Pulmonary artery endothelial cell (primary cell): ENCODE data around the gene TAS1R3. TPM values are rescaled to one million over a fixed set of nuclear protein-coding genes. Genes with fewer than 3 reads are reported as not detected.
A peak's percentile ranks its signal among the peaks of the same experiment; 100 is the strongest.
"Not testable (repeated sequence)": the region's sequence is repeated elsewhere in the genome, so short reads cannot be mapped to it uniquely, and the experiment has no call there.

ENCODE experiments used
- DNase-seq: peaks from one replicate; pipeline ENCODE4 v3.0.0-alpha.2; 2011; ENCODE audit warnings: low read depth, low spot score
- total RNA-seq: library from RNA; depleted of rRNA; stranded (reverse); fragments of >200 nt; gene quantifications from 2 replicates; pipeline ENCODE4 v1.2.3, GENCODE V29; 2014

Gene TAS1R3
- total RNA-seq, 1 donor from 2014 or later: 0.13 TPM

DNA sequence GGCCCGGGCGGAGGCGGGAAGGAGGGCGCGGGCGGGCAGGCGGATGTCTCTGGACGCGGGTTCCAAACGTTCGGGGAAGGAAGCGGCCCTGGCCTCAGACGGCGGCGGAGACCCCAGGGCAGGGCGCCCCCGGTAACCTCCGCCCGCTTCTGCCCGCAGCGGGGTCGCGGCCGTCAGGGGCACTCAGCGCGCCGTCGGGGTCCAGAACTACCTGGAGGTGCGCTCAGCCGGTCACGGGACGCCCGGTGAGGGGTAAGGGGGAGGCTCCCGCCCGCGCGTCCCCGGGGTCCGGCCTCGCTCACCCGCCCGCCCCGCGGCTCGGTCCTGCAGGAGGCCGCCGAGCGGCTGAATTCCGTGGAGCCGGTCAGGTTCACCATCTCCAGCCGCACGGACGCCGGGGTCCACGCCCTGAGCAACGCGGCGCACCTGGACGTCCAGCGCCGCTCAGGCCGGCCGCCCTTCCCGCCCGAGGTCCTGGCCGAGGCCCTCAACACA lies 22.3 kb upstream of the TAS1R3 start:
- no peak for DNase-seq

DNA sequence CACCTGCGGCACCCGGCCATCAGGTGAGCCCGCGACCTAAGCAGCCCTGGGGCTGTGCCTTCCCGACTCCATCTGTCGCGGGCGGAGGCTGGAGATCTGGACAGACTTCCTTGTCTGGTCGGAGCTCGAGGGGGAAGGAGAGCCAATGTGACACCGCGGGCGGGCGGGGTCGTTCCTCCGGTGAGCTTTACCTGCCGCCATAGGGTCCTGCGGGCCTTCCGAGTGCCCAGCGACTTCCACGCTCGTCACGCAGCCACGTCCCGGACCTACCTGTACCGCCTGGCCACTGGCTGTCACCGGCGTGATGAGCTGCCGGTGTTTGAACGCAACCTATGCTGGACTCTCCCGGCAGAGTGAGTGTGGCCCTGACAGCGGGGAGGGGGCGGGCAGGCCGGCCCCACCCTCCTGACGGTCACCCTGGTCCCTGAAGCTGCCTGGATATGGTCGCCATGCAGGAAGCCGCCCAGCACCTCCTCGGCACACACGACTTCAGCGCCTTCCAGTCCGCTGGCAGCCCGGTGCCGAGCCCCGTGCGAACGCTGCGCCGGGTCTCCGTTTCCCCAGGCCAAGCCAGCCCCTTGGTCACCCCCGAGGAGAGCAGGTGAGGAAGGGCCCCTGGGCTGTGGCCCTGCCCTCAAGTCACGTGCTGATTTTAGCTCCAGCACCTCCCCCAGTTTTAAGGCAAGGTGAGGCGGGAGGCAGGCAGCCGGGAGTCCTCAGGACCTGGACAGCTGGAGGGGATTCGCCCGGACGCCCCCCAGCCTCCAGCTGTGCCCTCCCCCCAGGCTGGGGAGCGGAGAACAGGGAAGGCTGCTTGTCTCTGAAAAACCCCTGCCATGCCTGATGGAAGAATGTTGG lies 21.6 kb upstream of the TAS1R3 start:
- no peak for DNase-seq

DNA sequence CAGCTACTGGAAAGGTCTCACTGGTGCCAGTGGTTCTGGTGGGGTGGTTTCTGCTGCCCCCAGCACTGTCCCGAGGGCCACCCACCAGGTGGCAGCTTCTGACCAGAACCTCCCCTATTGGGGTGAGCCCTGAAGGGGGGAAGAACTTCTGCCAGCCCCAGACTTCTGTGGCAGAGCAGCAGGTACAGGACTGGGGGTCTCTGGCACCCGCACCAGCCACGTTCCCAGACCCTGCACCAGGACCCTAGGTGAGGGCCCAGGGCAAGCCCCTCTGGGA lies 21.0 kb upstream of the TAS1R3 start:
- DNase-seq: no peak

DNA sequence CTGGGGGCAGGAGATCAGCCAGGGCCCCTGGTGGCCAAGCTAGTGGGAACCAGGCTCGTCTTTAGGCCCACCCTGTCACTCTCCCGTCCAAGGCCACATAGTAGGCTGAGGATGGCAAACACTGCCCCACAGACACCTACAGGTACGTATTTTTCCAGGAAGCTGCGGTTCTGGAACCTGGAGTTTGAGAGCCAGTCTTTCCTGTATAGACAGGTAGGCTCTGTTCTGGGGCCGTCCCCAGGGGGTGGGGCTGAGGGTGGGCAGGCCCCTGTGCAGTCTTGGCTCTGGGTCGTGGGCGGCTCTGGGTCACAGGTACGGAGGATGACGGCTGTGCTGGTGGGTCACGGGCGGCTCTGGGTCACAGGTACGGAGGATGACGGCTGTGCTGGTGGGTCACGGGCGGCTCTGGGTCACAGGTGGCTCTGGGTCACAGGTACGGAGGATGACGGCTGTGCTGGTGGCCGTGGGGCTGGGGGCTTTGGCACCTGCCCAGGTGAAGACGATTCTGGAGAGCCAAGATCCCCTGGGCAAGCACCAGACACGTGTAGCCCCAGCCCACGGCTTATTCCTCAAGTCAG lies 20.5 kb upstream of the TAS1R3 start:
- DNase-seq: no peak

DNA sequence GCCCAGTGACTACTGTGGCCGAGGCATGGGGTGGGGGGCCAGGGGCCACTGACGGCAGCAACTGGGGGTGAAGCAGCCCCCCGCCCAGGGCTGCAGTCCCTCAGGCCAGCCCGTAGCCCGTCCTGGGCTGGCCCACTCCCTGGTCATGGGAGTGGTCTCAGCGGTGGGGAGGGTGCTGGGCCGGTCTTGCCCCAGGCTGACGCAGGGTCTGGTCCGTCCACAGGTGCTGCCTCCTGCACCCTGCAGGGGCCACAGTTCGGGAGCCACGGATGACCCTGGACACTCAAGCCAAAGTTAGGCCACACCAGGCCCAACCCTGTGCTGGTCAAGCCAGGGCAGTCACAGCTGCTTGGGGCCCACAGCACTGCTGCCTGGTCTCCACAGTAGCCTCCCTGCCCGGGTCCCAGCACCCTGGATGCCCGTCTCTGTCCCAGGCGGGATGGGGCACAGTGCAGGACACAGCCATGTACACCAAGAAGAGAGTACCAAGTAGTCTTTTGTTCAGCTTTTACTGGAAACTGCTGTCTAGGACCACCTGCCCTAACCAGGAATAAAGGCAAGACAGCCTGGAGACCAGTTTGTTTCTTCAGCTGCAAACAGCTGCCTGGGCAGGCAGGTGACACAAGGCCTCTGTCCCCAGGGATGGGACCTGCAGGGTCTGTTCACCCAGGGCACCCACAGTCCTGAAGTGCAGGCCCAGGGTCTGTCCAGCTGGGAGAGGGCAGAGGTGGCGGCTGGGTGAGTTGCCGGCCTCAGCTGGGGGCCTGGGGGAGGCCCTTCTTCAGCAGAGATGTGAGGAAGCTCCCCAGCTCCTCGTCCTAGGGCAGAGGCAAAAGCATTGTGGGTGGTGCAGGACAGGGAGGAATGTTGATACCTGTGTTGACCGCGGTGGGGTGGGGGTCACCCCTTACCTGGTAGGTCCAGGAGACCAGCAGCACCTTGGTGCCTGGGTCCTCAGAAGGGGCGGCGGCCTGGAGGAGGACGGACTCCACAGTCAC lies 19.7 kb upstream of the TAS1R3 start:
- DNase-seq: no peak

DNA sequence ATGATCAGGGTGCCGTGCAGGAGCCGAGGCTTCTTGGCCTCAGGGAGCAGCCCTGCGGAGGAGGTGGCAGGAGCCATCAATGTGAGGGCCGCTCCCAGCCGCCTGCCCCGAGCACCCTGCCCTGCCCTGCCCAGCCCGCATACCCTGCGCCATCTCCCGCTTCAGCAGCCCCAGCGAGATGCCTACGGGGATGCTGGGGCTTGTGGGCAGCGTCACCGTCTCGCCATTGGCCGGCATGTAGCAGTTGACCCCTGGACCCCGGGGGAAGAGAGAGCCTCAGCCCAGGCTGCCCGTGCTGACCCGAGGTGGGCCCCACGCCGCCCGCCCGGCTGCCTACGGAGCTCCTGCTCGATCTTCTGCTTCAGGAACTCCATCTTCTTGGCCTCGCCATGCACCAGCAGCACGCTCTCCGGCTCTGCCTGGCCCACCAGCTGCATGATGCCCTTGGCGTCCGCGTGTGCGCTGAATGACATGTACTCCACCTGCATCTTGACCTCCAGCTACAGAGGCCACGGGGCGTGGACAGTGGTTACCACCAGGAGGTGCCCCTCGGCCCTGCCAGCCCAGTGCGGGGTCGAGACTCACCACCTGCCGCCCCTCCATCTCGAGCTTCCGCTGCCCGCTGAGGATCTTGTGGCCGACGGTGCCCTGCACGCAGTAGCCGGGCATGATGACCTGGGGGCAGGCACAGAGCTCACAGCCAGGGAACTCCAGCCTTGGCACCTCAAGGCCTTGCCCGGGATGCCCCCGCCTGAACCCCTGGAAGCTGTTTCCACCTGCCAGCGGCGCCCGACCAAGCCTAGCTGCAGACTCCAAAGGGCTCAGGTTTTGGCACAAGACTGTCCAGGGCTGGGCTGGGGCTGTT lies 18.4 kb upstream of the TAS1R3 start:
- DNase-seq: no peak

DNA sequence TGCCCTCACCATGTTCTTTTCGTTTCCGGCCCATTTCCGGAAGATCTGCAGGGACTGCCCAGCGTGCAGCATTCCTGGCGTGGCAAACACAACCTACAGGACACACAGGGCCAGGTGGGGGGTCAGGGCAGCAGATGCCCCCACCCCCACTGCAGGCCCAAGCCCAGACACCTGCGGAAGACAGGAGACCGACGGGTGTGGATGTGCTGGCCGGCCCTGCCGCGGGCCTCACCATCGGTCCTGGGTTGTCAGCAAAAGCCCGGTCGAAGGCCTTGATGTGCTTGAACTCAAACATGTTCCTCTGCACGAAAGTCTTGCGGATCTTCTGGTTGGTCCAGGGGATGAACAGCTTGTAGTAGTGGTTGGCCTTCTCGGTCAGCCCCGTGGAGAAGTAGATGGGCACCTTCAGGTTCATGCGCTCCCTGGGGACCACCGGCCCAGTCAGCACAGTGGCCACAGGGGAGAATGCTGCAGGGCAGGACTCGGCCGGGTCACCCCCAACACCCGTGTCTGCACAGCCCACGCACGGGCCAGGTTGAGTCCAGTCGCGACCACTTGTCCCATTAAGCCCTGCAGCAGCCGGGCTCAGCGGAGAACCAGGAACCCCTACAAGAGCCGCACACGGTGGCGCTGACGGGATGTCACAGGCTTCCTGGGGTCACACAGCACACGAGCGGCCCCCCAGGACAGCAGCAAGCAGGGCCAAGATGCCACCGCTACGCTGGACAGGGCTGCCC lies 17.4 kb upstream of the TAS1R3 start:
- DNase-seq: no peak

DNA sequence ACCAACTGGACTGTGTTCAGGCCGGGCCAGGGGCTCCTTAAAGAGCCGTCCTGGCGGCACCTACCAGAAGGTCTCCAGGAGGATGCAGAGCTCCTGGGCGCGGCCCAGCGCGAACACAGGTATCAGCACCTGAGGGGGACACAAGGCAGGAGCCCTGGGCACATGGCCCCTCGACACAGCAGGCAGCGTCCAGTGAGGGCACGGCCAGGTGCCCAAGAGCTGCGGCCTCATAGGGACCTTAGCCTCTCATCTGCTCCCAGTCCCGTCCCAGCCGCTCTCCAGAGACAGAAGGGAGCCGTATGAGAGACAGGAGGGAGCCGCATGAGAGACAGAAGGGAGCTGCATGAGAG lies 16.9 kb upstream of the TAS1R3 start:
- no peak for DNase-seq

DNA sequence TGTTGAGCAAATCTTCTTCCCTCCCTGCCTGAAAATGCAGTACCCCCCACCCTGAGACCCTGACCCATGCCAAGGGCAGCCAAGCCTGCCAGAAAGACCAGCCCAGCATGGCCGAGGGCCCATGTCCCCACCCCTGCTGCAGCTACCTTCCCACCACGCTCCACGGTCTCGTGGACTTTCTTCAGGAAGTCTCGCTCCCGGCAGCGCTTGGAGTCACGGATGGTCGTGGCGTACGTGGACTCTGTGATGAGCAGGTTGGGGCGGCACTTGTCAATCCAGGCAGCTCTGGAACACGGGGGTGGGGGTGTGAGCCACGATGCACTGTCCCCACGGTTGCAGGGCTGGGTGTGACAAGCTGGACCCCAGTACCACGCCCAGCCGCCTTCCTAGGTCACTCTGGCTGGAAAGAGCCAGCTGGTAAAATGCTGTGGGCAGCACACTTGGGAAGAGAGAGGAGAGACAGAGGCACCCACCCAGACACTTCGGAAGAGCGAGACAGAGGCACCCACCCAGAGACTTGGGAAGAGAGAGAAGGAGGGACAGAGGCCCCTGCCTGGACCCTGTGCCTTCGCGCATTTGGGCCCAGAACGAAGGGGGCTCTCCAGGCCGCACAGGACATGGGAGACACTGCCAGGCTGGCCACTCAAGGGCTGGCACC lies 16.3 kb upstream of the TAS1R3 start:
- no peak for DNase-seq

DNA sequence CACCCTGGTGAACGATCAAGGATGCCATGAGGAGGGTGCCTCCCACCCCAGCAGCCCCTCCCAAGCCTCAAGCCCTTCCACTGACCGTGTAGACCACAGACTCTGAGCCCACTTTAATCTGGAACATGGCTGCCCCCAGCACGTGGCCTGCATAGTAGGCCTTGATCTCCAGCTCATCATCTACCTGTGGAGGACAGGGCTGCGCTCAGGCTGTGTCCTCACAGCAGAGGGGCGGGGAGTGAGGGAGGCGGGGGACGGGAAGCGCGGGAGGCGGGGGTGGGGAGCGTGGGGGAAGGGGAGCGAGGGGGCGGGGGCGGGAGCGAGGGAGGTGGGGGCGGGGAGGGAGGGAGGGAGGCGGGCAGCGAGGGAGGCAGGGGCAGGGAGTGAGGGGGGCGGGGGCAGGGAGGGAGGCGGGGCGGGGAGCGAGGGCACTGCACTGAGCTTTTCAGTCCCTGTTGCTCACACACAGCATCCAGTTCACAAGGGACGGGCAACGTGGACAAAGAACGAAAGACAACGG lies 15.6 kb upstream of the TAS1R3 start:
- DNase-seq: no peak

DNA sequence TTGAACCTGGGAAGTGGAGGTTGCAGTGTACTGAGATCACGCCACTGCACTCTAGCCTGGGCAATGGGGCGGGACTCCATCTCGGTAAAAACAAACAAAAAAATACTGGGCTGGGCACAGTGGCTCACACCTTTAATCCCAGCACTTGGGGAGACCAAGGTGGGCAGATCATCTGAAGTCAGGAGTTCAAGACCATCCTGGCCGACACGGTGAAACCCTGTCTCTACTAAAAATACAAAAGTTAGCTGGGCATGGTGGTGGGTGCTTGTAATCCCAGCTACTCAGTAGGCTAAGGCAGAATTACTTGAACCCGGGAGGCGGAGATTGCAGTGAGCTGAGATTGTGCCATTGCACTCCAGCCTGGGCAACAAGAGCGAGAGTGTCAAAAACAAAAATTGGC lies 14.9 kb upstream of the TAS1R3 start:
- not testable (repeated sequence) for DNase-seq

DNA sequence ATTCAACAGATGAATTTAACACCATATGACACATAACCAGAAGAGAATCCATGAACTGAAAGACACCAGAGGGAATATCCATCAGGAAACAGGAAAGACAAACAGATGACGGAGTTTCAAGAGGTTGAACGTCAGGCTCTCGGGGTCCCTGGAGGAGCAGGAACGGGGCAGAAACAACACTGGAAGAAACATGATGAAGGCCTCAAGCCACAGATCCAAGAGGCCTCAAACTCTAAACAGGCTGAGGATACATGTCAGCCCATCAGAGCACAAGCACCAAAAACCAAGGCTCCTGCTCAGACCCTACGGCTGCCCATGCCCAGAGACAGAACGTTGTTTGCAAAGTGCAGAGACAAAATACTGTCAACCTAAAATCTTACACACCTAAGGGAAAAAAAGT lies 13.7 kb upstream of the TAS1R3 start:
- no peak for DNase-seq

DNA sequence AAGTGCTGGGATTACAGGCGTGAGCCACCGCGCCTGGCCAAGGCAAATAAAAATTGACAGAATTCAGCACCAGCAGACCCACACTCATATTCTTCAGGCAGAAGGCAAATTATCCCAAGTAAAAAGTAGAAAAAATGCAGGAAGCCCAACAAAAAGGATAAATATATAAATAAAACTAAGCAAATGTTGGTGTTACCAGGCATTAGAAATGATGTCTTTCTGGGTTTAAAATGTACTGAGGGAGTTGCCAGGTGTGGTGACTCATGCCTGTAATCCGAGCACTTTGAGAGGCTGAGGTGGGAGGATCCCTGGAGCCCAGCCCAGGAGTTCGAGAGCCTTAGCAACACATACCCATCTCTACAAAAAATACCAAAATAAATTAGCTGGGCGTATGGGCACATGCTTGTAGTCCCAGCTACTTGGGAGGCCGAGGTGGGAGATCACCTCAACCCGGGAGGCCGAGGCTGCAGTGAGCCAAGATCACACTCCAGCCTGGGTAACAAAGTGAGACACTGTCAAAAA lies 12.9 kb upstream of the TAS1R3 start:
- peak; percentile 26 for DNase-seq

DNA sequence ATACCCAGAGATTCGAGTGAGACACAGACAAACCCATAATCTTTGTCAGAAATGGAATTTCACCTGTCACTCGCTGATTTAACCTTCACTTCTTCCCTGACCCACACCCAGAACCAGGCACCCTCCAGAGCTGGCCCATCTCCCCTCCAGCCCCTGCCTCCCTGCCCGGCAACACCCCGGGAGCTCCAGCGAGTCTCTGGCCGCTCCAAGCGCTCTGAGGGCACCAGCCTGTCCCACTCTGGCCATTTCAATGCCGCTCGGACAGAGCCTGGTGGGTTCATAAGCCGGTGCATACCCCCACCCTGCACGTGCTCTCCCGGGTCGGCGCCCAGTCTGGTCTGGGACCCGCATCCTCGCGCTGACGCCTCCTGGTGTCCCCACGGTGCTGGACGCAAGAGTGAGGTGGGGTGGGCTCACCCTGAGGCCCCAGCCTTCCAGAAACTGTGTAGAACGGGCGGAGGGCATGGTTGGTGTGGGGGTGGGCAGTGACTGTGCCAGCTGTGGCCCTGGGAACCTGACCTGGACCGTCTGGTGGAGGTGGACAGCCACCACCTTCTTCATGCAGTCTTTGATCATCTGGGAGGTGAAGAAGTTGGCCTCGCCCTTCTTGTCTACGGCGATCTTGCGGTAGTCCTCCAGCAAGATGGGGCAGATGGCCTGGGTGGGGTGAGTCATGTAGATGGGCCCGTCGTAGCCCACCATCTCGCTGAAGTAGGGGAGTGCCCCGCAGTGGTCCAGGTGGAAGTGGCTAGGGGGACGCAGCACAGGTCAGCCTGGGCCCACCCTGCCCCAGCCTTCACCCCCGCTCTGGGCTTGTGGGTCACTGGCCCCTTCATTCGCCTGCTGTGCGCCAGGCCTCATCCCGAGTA lies 12.1 kb upstream of the TAS1R3 start:
- DNase-seq: no peak

DNA sequence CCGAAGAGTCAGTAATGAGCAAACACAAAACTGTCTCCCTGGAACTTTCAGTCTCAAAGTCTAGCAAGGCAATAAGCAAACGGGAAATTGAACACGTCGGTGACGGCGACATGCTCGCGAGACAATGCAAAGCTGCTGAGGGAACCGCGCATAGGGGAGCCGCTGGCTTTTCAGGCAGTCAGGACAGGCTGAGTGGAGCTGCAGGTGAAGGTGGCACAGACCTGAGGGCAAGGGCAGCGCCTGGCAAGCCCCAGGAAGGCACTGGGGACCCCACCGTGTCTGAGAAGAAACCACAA lies 11.5 kb upstream of the TAS1R3 start:
- no peak for DNase-seq

DNA sequence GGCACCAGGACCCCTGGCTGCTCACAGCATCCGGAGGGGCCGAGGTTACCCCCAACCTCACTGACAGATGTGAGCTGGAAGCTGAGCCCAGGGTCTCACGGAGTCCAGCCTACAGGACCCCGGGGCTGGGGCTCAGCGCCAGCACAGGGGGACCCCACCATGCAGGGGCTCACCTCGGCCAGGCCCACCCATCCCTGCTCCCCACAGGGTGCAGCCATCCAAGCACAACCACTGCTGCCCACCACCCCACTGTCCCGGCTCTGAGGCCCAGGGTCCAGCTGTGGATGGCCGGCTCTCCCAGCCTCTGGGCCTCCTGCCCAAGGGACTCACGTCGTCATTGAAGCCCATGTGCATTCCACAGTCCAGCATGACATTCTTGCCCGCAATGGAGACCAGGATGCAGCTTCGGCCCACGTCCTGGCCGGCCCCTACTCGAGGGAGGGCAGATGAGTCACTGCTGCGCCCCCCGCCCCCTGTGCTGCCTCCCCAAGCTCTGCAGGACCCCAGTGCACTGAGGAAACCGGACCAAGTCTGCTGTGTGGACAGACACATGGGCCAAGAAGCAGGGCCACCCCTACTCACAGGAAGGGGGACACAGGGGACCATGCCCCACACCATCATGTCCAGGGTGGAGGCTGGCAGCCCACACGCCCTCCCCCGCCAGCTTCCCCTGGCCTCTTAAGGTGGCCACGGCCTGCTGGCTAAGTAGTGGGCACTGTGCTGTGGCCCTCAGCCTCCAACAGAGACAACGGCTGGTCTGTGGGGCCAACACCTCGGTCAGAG lies 10.2 kb upstream of the TAS1R3 start:
- DNase-seq: no peak

DNA sequence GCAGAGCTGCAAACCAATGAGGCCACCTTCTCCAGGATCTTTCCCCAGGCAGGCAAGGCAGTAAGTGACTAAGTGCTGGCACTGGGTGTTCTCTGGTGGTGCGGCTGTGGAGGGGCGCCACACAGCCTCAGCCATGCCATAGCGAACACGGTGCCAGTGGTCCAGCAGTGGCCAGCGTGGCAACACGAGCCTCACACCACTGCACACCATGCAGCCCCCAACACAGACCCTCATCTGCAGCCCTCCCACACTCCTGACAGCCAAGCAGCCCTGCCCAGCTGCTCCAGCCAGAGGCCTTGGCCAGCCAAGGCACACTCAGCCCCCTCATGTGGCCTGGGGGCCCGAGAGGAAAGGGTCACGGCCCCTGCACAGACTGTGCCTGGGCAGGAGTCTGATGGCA lies 9.6 kb upstream of the TAS1R3 start:
- DNase-seq: no peak

DNA sequence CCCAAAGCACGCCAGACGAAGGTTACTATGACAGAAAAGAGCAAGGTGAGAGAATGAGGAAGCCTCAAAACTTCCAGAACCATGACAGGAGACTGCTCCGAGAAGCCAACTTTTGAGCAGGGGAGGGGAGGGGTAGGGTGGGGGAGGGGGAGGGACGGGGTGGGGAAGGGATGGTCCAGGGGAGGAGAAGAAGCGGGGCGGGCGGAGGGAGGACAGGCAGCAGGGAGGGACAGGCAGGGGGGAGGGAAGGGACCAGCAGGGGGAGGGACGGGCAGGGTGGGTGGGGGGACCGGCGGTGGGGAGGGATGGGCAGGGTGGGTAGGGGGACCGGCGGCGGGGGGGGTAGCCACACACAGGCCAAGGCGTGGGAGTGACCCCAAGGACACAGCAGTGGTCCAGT lies 8.7 kb upstream of the TAS1R3 start:
- no peak for DNase-seq
